B cell (primary cell): ENCODE measurements around the gene CCDC50. TPM values are rescaled to one million over a fixed set of nuclear protein-coding genes. Genes with fewer than 3 reads are reported as not detected.
A peak's percentile ranks its signal among the peaks of the same experiment; 100 is the strongest.

Experiments used
- ATAC-seq: fragments of 200-7000 bp; cut with Tn5 transposase; one replicate; pipeline ENCODE4 v1.10.0; 2021; ENCODE audit warnings: low read depth, mild to moderate bottlenecking, moderate number of reproducible peaks, moderate library complexity
- CTCF ChIA-PET: fragments of 350-600 bp; sonication (Branson Sonifier 250); formaldehyde crosslinking; loops from one replicate; lab custom pipeline; 2021; ENCODE audit warnings: antibody characterized with exemption, inconsistent platforms; lab: Charles Lee
- POLR2A ChIA-PET: fragments of 350-600 bp; sonication (Branson Sonifier 250); formaldehyde crosslinking; loops from one replicate; lab custom pipeline; 2021; ENCODE audit warnings: antibody characterized with exemption; lab: Charles Lee
- DNase-seq: peaks from one replicate; pipeline ENCODE4 v3.0.0; 2013
- H2AFZ ChIP-seq: 2 replicates; pipeline ENCODE4 v1.6.1; 2012; ENCODE audit warnings: mild to moderate bottlenecking, low read depth, low read length; ENCODE audit not compliant: insufficient read depth, poor library complexity, severe bottlenecking
- H3K27ac ChIP-seq, 2 donors: 1 replicate in 1 of 2; 2 replicates in 1 of 2; pipeline ENCODE4 v1.5.1; 2012 to 2013; ENCODE audit warnings: low read length in 2 of 2, mild to moderate bottlenecking in 2 of 2, moderate library complexity in 1 of 2
- H3K27me3 ChIP-seq, 4 experiments: fragments of 200-600 bp in 1 of 4; sonication (generic) in 1 of 4; replicated peaks in 1 of 4; 1 replicate in 2 of 4; 2 replicates in 2 of 4; pipeline versions ENCODE4 v1.6.1 to v1.7.0; 2013 to 2016; ENCODE audit warnings: low read length in 3 of 4, mild to moderate bottlenecking in 2 of 4, mixed read lengths in 1 of 4, moderate library complexity in 1 of 4; ENCODE audit not compliant: insufficient read depth in 4 of 4, control insufficient read depth in 3 of 4; ENCODE audit errors: control extremely low read depth in 1 of 4
- H3K36me3 ChIP-seq, 2 experiments: replicated peaks in 1 of 2; 1 replicate in 1 of 2; 2 replicates in 1 of 2; pipeline versions ENCODE4 v1.6.1 to v1.7.1; 2013; ENCODE audit warnings: low read length in 1 of 2; ENCODE audit not compliant: insufficient read depth in 2 of 2, control insufficient read depth in 1 of 2; ENCODE audit errors: control extremely low read depth in 1 of 2, extremely low read depth in 1 of 2
- H3K4me1 ChIP-seq, 2 donors: fragments of 200-600 bp in 1 of 2; sonication (generic) in 1 of 2; 1 replicate in 1 of 2; 2 replicates in 1 of 2; pipeline versions ENCODE4 v1.5.1 to v1.6.1; 2013 to 2017; ENCODE audit warnings: low read length in 2 of 2; ENCODE audit not compliant: control insufficient read depth in 2 of 2, insufficient read depth in 2 of 2
- H3K4me2 ChIP-seq: replicated peaks from 2 replicates; pipeline ENCODE3; 2012; ENCODE audit warnings: mild to moderate bottlenecking, low read depth, low read length; ENCODE audit not compliant: poor library complexity, severe bottlenecking
- H3K4me3 ChIP-seq, 5 experiments: fragments of 200-600 bp in 1 of 5; sonication (generic) in 1 of 5; 1 replicate in 3 of 5; 2 replicates in 2 of 5; pipeline versions ENCODE4 v1.5.1 to v1.7.0; 2011 to 2016; ENCODE audit warnings: low read length in 4 of 5, mild to moderate bottlenecking in 4 of 5, low read depth in 2 of 5, control low read depth in 1 of 5, moderate library complexity in 1 of 5; ENCODE audit not compliant: insufficient read depth in 1 of 5; ENCODE audit errors: control extremely low read depth in 1 of 5, extremely low read depth in 1 of 5
- H3K79me2 ChIP-seq: fragments of 200-600 bp; sonication (generic); one replicate; pipeline ENCODE4 v1.6.0; 2016; ENCODE audit warnings: low read length; ENCODE audit not compliant: control insufficient read depth, insufficient read depth
- H3K9ac ChIP-seq: fragments of 200-600 bp; sonication (generic); 2 replicates; pipeline ENCODE4 v1.6.1; 2017; ENCODE audit warnings: mild to moderate bottlenecking, low read length, moderate library complexity
- H3K9me3 ChIP-seq, 3 donors: one replicate each; pipeline versions ENCODE4 v1.6.1 to v1.7.1; 2013; ENCODE audit warnings: low read length in 2 of 3; ENCODE audit not compliant: control insufficient read depth in 2 of 3, insufficient read depth in 1 of 3; ENCODE audit errors: control extremely low read depth in 1 of 3
- H4K20me1 ChIP-seq: 2 replicates; pipeline ENCODE4 v1.6.0; 2012; ENCODE audit warnings: mild to moderate bottlenecking, low read length; ENCODE audit not compliant: insufficient read depth, control insufficient read depth, poor library complexity, severe bottlenecking
- H3K27ac Mint-ChIP-seq: one replicate; pipeline ENCODE4 v1.8.0; 2021; ENCODE audit warnings: mixed read lengths
- H3K27me3 Mint-ChIP-seq: one replicate; pipeline ENCODE4 v1.8.0; 2021; ENCODE audit warnings: mixed read lengths
- H3K4me1 Mint-ChIP-seq: one replicate; pipeline ENCODE4 v1.8.0; 2021; ENCODE audit warnings: mixed read lengths
- H3K4me3 Mint-ChIP-seq: one replicate; pipeline ENCODE4 v1.8.0; 2021; ENCODE audit warnings: mixed read lengths
- H3K9me3 Mint-ChIP-seq: one replicate; pipeline ENCODE4 v1.8.0; 2022; ENCODE audit warnings: mixed read lengths; ENCODE audit not compliant: insufficient read depth
- CTCF ChIP-seq: fragments of 200-600 bp; IDR thresholded peaks from one replicate; pipeline ENCODE4 v1.8.0; 2022; ENCODE audit warnings: antibody characterized with exemption, mild to moderate bottlenecking
- EZH2 ChIP-seq: IDR thresholded peaks from 2 replicates; pipeline ENCODE4 v1.6.1; 2012; ENCODE audit warnings: borderline replicate concordance, low read depth, mild to moderate bottlenecking, moderate library complexity, low read length; ENCODE audit not compliant: insufficient read depth, poor library complexity, severe bottlenecking
- WGBS: methylation state at CpG from one replicate; pipeline ENCODE4 v1.1.5; 2013; ENCODE audit warnings: missing lambda C conversion rate; ENCODE audit not compliant: insufficient coverage; 5-methylcytosine and 5-hydroxymethylcytosine counted together
- intact Hi-C: fragments of 100-400 bp; cut with micrococcal nuclease; formaldehyde crosslinking; loops from one replicate; pipeline ENCODE4 v1.10.0; 2022
- polyA plus RNA-seq: library from polyadenylated mRNA; depleted of rRNA; stranded (reverse); fragments of >200 nt; gene quantifications from 2 replicates; pipeline ENCODE4 v1.2.3, GENCODE V29; 2012
- total RNA-seq, 2 donors: library from RNA; stranded (reverse); fragments of 120-200 nt in 1 of 2; gene quantifications; 1 replicate in 1 of 2; 2 replicates in 1 of 2; pipeline versions ENCODE4 v1.2.3 to v1.2.4, GENCODE V29; 2013 to 2022

Gene CCDC50
- total and polyA plus RNA-seq, 2 donors (not counting 1 experiment from before 2014, with no cell fraction given) = 48.7 to 121 TPM

GRCh38 chr3:191347228-191347627 lies 18.0 kb downstream of the CCDC50 start:
- WGBS = no CpG with 5 or more reads among the region's 3 CpGs
- Mint-ChIP-seq H3K9me3 (no peaks in the 10 kb centered on the region), H3K4me1 (peaks cover 65% of the 10 kb centered on the region), H3K27me3 (no peaks in the 10 kb centered on the region), H3K27ac (no peak overlapping the region), H3K4me3 (no peak overlapping the region)
- Histone ChIP-seq H3K9me3 (no peaks in the 10 kb centered on the region), H2AFZ (no peak overlapping the region), H3K27ac (no peak overlapping the region), H3K27me3 (no peaks in the 10 kb centered on the region), H4K20me1 (peaks cover 19% of the 10 kb centered on the region), H3K4me3 (no peak overlapping the region), H3K79me2 (peaks cover 100% of the 10 kb centered on the region), H3K4me1 (peaks cover 33 to 48% of the 10 kb centered on the region in 2 donors), H3K9ac (no peak overlapping the region), H3K4me2 (no peak overlapping the region), H3K36me3 (peaks cover 0 to 5% of the 10 kb centered on the region in 2 experiments)
- intact Hi-C loops = no loop called here
- TF ChIP-seq EZH2 = no peak
- no peak for TF ChIP-seq CTCF
- ChIA-PET POLR2A (no interaction called here), CTCF (no interaction called here)
- DNase-seq = no peak
- no peak for ATAC-seq

- no peaks in the 10 kb centered on the region for H3K27me3 Mint-ChIP-seq
- H3K4me1 ChIP-seq = peaks cover 36 to 45% of the 10 kb centered on the region in 2 donors
- peaks cover 100% of the 10 kb centered on the region for H3K79me2 ChIP-seq
- H3K36me3 ChIP-seq = peaks cover 0 to 5% of the 10 kb centered on the region in 2 experiments
- POLR2A ChIA-PET = no interaction called here
- peaks cover 56% of the 10 kb centered on the region for H3K4me1 Mint-ChIP-seq
- CTCF ChIA-PET = no interaction called here
- H3K27ac Mint-ChIP-seq = peak overlapping the region; percentile 26
- H2AFZ ChIP-seq = no peak overlapping the region
- ATAC-seq (no peak), DNase-seq (no peak)
- no peak overlapping the region for H3K9ac ChIP-seq
- H3K4me3 Mint-ChIP-seq = no peak overlapping the region
- no peak overlapping the region for H3K27ac ChIP-seq
- H3K27me3 ChIP-seq = no peaks in the 10 kb centered on the region
- TF ChIP-seq EZH2 (no peak), CTCF (no peak)
- peaks cover 19% of the 10 kb centered on the region for H4K20me1 ChIP-seq
- H3K4me2 ChIP-seq = no peak overlapping the region
- H3K9me3 ChIP-seq = no peaks in the 10 kb centered on the region
- no peaks in the 10 kb centered on the region for H3K9me3 Mint-ChIP-seq
- intact Hi-C loops = no loop called here
- H3K4me3 ChIP-seq = no peak overlapping the region
- WGBS = no CpG with 5 or more reads among the region's 1 CpG
Measured at GRCh38 chr3:191348098-191348497, 18.9 kb downstream of the CCDC50 start.
